NK-92 (cell line): Measurements from ENCODE around the gene CYP3A4.
"Not testable (repeated sequence)": the region's sequence is repeated elsewhere in the genome, so short reads cannot be mapped to it uniquely, and the experiment has no call there.

ENCODE experiments used
- DNase-seq: peaks from one replicate; lab custom pipeline; 2025; ENCODE audit not compliant: unreplicated experiment; lab: John Stamatoyannopoulos, UW

CYP3A4 gene

DNA sequence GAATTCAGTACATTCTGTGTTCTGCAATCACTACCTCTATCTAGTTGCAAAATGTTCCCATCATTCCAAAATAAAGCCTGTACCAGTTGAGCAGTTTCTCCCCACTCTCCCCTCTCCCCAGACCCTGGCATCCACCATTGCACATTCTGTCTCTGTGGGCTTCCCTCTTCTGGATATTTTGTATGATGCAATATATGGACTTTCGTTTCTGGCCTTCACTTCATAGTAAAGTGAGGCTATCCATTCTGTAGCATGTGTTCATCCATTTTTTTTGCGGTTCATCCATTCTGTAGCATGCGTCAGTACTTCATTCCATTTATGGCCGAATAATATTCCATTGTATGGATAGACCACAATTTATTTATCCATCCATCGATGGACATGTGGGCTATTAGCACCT is 9.5 kb upstream of the CYP3A4 start:
- DNase-seq = no peak

DNA sequence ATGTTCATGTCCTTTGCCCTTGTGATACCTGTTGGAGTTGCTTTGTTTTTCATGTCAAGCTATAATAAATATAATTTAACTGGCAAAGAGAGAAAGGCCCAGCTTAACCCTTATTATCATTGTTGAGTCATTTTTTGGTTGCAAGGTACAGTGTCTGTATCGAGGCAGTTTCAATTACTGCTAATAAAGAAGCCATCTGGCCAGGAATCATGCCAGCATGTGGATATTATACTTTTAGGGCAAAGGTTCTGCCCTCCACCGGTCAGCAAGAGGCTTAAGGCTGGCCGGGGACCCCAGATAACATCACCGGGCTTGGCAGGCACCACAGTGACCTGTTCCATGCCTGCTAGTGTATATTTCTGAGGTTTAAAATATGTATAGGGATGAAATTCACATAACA is 9.0 kb upstream of the CYP3A4 start:
- DNase-seq = no peak

DNA sequence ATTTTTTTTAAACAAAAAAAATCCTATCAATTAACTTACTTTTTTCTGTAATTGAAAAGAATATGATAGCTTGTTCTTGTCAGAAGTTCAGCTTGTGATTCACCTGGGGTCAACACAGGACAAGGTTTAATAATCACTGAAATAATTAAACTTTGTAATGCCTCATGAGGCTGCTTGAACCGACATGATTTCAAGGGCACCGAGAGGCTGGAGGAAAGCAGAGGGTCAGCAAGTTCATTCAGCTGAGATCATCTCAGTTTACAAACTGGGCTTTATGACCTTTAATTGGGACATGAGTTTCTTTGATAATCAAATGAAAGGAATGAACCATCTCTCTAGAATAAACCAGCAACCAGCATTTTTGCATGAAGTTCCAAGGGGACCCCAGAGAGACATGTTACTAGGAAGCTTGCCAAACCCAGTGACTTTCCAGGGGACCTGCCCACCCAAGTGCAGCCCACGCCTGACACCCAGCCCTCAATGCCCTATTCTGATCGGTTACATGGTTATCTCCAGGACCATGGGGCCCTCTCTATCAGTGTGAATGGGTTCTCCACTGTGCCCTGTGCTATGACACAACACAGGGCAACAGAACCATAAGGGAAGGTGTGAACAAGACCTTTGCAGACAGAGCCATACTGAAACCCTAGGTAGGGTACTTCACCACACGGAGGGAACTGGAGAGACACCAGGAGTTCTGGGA is 7.8 kb upstream of the CYP3A4 start:
- DNase-seq = no peak

DNA sequence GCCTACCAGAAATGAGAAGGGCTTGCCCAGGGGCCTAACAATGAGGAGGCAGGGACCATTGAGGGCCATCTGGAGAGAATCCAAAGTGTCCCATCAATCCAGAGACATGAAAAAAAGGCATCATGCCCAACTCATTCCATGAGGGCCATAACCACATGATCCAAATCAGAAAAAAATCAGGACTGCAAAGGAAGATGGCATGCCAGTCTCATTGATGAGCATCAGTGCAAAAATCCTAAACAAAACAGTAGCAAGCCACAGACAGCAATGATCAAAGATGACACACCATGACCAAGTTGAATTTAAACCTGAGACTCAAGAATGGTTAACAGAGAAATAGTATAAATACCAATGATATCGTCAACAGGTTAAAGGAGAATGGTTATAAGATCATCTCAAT is 7.0 kb upstream of the CYP3A4 start:
- no peak for DNase-seq

DNA sequence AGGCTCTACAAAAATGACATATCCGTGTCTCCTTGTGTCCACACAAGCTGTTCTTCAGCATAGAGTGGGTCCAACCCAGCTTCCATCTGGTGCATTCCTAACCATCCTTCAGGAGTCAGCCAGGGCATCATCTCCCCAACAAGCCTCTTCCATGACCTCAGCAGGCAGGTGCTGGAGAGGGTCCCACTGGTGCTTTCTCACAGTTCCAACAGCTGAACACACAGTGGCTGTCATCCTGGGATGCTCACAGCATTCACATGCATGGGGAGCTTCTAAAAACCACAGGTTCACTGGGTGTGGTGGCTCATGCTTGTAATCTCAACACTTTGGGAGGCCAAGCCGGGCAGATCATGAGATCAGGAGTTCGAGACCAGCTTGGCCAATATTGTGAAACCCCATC is 6.4 kb upstream of the CYP3A4 start:
- no peak for DNase-seq

DNA sequence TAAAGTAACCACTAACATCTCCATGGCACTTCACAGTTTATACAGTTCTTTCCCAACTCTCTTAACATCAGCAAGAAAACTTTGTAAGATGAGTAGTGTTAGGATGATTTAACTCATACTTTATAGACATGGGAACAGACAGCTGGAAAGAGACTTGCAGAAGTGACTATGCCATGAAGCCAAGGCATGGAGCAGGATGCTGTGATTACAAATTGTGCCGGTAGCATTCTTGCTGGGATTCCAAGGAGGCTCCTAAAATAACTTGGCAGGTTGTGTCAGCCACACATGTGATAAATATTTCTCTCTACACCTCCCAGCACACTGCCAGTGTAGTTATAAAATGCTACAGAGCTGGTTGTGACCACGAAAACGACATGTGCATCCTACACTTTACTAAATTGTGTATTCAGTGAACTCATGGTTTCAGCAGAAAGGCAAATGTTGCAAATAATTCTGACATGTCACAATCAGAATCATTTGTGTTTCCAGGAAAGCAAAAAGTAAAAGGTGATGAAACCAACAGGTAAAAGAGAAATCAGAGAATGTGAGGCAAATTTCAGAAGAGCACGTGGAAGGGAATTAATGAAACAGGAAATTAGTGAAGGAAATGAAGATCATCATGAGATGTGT is 5.6 kb upstream of the CYP3A4 start:
- no peak for DNase-seq

DNA sequence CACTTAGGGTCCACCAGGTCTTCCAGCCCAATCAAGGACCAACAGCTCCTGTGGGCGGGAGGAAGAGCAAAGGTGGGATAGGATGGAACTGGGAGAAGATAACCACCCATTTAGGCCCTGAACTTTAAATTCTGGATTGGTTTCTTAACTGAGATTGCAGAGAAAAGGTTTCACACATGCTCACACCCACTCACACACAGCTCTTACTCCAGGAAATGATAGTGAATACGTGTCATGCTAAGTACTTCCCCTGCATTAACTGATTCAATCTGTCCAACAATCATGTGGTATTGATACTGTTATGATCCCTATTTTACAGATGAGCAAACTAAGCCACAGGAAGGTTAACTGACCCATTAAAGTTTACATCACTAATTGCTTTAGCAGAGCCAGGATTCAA is 4.6 kb upstream of the CYP3A4 start:
- no peak for DNase-seq

DNA sequence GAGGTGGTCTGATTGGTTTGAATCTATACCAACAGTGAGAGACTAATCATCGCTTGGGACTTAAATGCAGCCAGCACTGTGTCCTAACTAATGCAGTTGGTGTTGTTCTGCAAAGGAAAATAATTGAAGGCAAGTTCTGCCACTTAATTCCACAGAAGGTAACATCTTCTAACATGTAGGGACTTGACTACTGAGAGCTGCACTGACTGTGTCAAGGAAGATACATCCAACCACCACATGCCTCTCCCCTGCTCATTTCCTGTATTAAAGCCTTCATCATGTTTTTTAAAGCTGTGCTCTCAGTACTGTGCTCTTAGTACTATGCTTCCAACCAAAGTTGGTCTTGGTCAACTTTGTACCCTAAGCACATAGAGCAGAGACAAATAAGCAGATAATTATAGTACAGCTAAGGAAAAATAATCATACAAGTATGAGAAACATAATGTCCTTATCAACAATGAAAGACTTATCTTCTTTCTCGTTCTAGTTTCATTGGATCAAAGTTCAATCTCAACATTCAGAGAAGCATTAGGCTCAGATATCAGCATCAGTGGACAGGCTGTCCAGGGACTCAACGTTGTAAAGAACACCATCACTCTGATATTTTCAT is 2.8 kb upstream of the CYP3A4 start:
- DNase-seq = no peak

DNA sequence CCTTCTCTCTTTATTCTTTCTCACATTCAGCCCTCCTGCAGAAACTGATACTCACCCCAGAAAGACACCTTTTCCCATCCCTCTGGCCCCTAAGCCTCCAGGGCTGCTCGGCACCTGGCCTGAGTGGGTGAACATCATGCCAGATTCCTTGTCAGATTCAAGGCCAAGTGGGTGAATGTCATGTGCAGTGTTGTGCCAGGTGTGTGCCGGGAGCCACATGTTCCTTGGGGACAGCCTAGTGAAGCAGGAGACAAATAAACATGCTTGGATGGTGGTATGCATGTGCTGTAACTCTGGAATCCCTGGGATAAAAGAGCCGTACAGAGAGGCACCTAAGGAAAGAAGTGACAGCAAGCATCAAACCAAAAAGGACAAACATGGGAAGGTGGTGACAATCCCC is 1.7 kb upstream of the CYP3A4 start:
- not testable (repeated sequence) for DNase-seq

DNA sequence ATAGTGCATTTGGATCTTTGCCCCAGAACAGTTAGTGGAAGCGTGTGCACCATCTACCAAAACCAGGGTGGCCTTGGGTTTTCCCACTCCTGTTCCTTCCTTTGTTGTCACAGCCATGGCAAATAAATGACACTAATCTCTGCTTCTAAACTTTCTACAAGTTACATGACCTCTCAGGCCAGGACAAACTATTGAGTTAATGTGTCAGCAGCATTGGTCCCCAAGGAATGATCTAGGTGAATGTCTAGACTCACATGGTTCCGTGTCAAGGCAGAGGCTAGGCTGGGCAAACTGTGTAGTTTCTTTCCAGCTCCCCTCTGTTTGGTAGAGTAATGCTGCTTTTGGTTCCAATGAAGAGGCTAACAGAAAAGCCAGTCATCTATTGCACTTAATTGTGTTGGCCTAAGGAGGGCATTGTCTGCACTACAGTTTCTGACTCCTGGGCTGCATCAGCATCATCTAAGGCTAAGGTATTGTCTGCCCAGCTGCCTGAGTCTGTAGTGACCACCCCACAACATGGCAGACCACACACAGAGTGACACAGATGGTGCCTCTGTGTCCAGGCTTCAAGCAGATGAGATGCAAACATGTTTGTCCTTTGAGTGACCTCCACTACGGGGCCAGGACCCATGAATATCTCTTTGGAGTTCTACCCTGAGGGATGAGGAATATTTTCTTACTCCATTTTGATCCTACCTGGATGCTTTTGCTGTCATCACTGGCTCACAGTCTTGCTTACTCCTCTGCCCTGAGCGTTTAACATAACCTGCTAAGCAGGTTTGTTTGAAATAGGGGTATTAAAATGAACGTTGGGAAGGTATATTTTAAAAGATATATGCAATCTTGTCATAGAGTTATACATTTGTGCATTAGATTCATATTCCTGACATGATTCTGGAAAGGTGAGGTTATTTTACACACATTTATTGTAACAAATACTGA is 1.7 kb downstream of the CYP3A4 start:
- no peak for DNase-seq

DNA sequence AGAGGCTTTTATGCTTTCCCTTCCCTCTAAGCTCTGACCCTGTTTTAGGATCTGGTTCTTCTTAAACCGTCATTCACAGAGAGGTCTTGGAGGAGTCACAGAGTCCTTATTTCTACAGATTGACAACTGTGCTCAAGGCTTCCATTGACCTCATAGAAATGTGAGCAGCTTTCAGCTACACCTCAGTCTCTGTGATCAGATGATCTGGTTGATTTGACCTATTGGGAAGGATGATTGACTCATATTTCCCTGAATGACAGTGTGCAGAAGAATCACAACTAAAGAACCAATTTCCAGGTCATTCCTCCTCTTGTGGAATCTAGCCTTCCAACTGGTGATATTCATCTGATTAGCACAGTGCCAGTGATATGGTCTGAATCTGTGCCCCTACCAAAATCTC is 3.4 kb downstream of the CYP3A4 start:
- DNase-seq = no peak

DNA sequence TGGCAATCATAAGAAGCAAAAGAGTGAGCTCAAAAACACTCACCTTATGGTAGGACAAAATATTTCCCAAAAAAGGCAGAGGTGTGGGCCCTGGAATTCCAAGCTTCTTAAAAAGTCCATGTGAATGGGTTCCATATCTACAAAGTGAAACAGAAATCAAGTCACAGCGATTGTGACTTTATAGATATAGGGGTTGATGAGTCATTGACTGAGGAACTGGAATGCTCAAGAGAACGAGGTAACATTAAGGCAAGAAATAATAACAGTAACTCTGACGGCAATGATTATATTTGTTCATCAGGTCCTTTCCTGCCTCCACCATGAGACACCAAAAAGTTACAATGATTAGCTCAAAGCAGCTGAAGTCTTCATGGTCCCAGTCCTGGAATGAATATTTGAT is 4.0 kb downstream of the CYP3A4 start:
- DNase-seq = no peak

DNA sequence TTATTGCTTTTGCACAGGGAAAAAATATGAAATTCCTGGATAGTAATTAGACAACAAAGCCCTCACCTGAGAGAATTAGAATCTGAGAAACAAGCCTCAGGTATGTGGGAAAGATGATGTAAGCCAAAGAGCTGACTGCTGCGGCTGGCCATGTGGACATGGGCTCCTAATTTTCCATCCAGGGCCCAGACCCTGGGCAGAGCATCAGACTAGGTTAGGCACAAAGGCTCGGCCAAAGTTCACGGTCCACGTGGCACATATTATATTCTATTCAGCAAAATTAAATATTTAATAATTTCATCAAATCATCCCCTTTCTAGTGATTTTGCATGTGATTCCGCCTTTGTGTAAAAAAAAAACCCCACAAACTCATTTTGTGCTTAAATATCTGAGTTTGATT is 5.1 kb downstream of the CYP3A4 start:
- DNase-seq = no peak

DNA sequence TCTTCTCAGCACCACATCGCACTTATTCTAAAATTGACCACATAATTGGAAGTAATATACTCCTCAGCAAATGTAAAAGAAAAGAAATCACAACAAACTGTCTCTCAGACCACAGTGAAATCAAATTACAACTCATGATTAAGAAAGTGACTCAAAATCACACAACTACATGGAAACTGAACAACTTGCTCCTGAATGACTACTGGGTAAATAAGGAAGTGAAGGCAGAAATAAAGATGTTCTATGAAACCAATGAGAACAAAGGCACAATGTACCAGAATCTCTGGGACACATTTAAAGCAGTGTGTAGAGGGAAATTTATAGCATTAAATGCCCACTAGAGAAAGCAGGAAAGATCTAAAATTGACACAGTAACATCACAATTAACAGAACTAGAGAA is 10.6 kb downstream of the CYP3A4 start:
- not testable (repeated sequence) for DNase-seq

DNA sequence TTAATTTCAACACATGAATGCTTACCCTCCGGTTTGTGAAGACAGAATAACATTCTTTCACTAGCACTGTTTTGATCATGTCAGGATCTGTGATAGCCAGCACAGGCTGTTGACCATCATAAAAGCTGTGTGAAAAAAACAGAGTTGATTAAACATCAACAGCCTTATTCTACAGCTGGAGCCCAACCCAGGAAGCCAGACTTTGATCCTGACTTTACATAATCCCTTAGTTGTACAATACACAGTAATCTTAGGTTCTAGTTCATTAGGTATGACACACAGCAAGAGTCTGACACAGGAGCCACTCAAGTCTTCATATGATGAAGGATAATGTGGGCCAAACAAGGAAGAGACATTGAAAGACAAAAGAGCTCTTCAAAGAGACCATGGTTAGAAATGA is 11.4 kb downstream of the CYP3A4 start:
- no peak for DNase-seq

DNA sequence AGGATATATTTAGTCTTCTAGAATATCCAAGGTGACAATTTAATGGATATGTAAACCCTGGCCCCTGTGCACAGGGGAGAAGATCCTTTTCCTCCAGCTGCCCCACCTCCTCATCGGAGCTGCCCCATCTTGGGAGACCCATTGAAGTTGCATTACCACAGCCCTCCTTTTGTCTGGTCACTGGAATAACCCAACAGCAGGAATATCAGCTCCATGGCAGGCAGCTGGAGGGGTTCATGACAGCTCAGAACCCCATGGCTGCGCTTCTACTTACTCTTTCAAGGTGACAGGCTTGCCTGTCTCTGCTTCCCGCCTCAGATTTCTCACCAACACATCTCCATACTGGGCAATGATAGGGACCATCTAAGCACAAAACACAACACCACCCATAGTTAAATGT is 14.5 kb downstream of the CYP3A4 start:
- DNase-seq = not testable (repeated sequence)

DNA sequence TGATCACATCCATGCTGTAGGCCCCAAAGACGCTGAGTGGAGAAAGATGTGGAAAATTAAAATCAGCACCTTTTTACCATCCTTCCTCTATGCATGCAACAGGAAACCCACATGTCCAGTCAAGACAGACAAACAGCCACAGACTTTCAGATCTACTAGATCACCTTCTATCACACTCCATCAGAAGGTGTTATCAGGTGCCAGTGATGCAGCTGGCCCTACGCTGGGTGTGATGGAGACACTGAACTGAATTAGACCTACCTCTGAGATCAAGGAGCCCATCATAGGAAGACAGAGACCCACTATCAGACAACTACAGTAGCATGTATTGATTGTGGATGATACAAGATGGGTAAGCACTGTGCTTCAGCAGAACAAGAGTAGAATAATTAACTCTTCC is 15.5 kb downstream of the CYP3A4 start:
- DNase-seq = no peak

DNA sequence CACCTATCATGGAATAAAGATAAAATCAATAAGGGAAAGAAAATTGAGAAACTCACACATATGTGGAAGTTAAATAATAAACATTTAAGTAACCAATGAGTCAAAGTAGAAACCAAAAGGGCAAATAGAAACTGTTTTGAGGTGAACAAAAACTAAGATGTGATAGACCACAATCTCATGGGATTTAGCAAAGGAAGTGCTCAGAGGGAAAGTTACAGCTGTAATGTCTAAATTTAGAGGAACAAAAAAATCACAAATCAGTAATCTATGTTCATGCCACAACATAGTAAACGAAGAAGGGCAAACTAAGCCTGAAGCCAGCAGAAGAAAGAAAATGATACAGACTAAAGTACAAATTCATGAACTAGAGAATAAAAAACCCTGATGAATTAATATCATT is 16.3 kb downstream of the CYP3A4 start:
- DNase-seq = no peak

DNA sequence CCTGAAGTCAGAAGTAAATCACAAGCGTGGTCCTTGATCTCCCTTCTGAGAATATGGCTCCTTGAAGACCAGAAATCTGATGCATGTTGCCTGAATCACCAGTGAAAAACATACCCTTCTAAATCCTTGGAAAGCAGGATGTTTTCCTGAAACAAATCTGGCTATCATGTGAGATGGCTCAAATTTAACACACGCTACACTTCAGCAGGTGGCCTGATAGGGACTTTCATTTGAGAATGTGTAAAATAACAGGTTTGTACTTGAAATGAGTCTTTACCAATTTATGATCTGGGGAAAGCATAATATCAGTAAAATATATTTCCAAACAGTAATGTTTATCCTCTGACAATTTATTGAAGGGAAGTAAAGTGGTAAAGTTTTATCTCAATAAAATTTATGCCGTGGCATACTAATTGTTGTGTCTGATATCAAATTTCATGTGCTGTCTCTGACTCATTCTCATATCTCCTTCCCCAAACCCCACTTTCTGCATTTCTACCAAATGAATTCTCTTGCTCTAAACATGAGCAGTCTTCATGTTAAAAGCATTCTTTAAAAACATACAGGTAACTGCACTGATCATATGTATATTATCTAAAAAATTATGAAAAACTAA is 17.4 kb downstream of the CYP3A4 start:
- DNase-seq = no peak

DNA sequence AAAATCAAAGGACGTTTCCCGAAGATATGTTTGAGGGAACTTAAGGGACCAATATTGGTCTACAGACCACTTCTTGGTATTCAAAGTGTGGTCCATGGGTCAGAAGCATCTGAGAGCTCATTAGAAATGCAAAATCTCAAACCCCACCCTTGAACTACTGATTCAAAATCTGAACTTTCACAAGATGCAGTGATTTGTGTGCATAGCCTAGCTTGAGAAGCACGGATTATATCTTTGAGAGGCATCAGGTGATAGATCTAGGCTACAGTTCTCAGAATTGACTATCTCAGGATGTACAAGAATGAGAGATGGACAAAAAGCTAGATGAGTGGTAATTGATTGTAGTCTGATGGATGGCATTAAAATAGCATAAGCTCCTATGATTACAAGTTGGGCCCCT is 19.5 kb downstream of the CYP3A4 start:
- no peak for DNase-seq

DNA sequence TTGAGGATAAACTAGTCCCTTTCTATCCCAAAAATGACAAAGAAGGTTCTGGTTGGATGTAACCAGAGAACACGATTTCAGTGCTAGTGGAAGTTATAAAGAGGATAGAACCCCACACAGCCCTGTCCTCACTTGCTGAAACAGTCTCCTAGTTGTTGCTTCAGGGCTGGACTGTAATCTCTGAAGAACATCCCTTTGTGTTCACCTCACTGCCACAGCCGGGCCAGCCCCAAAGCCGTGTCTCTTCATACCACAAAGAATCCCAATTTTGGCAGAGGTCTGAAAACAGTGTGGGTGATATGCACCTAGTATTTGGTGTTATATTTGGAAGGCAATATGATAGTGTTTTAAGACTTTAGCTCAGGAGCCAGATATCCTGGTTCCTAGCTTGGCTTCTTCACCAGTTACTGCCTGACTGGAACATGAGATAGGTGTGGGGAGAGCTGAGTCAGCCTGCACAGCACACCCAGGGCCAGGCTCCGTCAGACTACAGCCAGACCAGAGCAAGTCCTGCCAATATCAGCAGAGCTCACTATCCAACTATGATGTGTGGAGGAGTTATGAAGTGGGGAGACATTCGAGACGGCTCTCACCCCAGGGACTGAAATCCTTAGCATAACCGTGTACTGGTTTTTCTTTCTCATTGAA is 21.2 kb downstream of the CYP3A4 start:
- DNase-seq = no peak
